K562 (cell line): ENCODE data around the gene TLX2. TPM values are rescaled to one million over a fixed set of nuclear protein-coding genes. Genes with fewer than 3 reads are reported as not detected.

Experiments
- AFF1 ChIP-seq, 2 experiments: fragments of 450-650 bp; IDR thresholded peaks; 2 replicates each; pipeline ENCODE4 v1.6.1; 2018; ENCODE audit warnings: mild to moderate bottlenecking in 2 of 2, low read depth in 1 of 2; ENCODE audit not compliant: partially characterized antibody in 2 of 2
- BCLAF1 ChIP-seq, 2 experiments: fragments of 450-650 bp in 1 of 2; IDR thresholded peaks; 2 replicates each; pipeline ENCODE4 v1.6.1; 2011 to 2017; ENCODE audit warnings: low read depth in 2 of 2, antibody characterized with exemption in 1 of 2, borderline replicate concordance in 1 of 2, low read length in 1 of 2, mild to moderate bottlenecking in 1 of 2, mixed read lengths in 1 of 2; ENCODE audit not compliant: control insufficient read depth in 1 of 2
- CBFA2T3 ChIP-seq: fragments of 450-650 bp; IDR thresholded peaks from 2 replicates; pipeline ENCODE4 v1.6.1; 2017
- CREM ChIP-seq: IDR thresholded peaks from 2 replicates; pipeline ENCODE4 v1.6.1; 2014; ENCODE audit warnings: antibody characterized with exemption, low read depth
- ELF4 ChIP-seq: fragments of 450-650 bp; formaldehyde crosslinking; IDR thresholded peaks from 2 replicates; pipeline ENCODE4 v1.4.0; 2022; ENCODE audit warnings: missing genetic modification characterization
- ELK1 ChIP-seq: sonication (generic); formaldehyde crosslinking; IDR thresholded peaks from 2 replicates; pipeline ENCODE4 v1.8.1; 2022; ENCODE audit warnings: missing genetic modification reagents
- EP300 ChIP-seq: IDR thresholded peaks from 2 replicates; pipeline ENCODE4 v1.6.1; 2012; ENCODE audit warnings: low read length, improper control_type of control experiment
- FUS ChIP-seq: fragments of 200-400 bp; formaldehyde crosslinking; optimal IDR thresholded peaks from 2 replicates; pipeline ENCODE3; 2017; ENCODE audit warnings: low read depth, low read length
- GATAD2B ChIP-seq: fragments of 450-650 bp; IDR thresholded peaks from 2 replicates; pipeline ENCODE4 v1.6.1; 2017; ENCODE audit warnings: mild to moderate bottlenecking, borderline replicate concordance
- MAX ChIP-seq: sonication (generic); formaldehyde crosslinking; IDR thresholded peaks from 2 replicates; pipeline ENCODE4 v1.9.0; 2022; ENCODE audit warnings: mild to moderate bottlenecking, missing genetic modification reagents
- MTF1 ChIP-seq: fragments of 250-450 bp; sonication (Bioruptor Pico); IDR thresholded peaks from 2 replicates; pipeline ENCODE4 v1.9.0; 2021; ENCODE audit warnings: moderate library complexity, mild to moderate bottlenecking, inconsistent platforms, borderline replicate concordance
- PATZ1 ChIP-seq: fragments of 250-450 bp; sonication (Bioruptor Pico); IDR thresholded peaks from 2 replicates; pipeline ENCODE4 v1.5.0; 2020; ENCODE audit warnings: mild to moderate bottlenecking, borderline replicate concordance
- SLC30A9 ChIP-seq: fragments of 250-450 bp; sonication (Bioruptor Pico); IDR thresholded peaks from 2 replicates; pipeline ENCODE4 v1.8.0; 2022; ENCODE audit warnings: mild to moderate bottlenecking, moderate library complexity
- TAF9B ChIP-seq: fragments of 450-650 bp; IDR thresholded peaks from 2 replicates; pipeline ENCODE4 v1.6.1; 2018; ENCODE audit warnings: mild to moderate bottlenecking; ENCODE audit not compliant: partially characterized antibody
- U2AF1 ChIP-seq: fragments of 200-400 bp; formaldehyde crosslinking; optimal IDR thresholded peaks from 2 replicates; pipeline ENCODE3; 2017; ENCODE audit warnings: mild to moderate bottlenecking, low read depth, low read length, moderate library complexity
- ZFX ChIP-seq: sonication (generic); formaldehyde crosslinking; IDR thresholded peaks from 2 replicates; pipeline ENCODE4 v1.8.0; 2022; ENCODE audit warnings: mild to moderate bottlenecking, missing genetic modification reagents, moderate library complexity
- polyA plus RNA-seq, 8 experiments: library from polyadenylated mRNA; depleted of rRNA in 4 of 8; stranded (reverse) in 5 of 8; unstranded in 3 of 8; fragments of >200 nt; fragmentation: Nextera tagmentation in 2 of 8; fragmentation: Illumina TruSeq in 1 of 8; extraction: Ambion mirVana in 2 of 8; extraction: Trizol in 1 of 8; gene quantifications; 2 replicates each; pipeline versions ENCODE4 v1.2.1 to v1.2.3, GENCODE V29; 2011 to 2014; ENCODE audit warnings: inconsistent platforms in 1 of 8, missing spikeins in 1 of 8
- total RNA-seq, 7 experiments: library from RNA; depleted of rRNA in 6 of 7; stranded (reverse); fragments of >200 nt in 6 of 7; fragmentation: Illumina TruSeq in 2 of 7; extraction: Trizol in 2 of 7; gene quantifications; 2 replicates each; pipeline versions ENCODE4 v1.2.1 to v1.2.3, GENCODE V29; 2011 to 2021; ENCODE audit warnings: low replicate concordance in 1 of 7

Gene TLX2
- total and polyA plus RNA-seq, 9 of the 15 experiments (the other 6 are each of a cell fraction or from before 2014, with no cell fraction given): not detected

- TF ChIP-seq ELF4 (CRISPR knock-in tag) (no peak), FUS (no peak), ZFX (CRISPR knock-in tag) (no peak), BCLAF1 (IDR thresholded peaks at IDR 0.05; ENCODE audit: borderline replicate concordance in 1 of 2, control insufficient read depth in 1 of 2, low read depth in 2 of 2, low read length in 1 of 2) (no peak), TAF9B (no peak), CREM (no peak; the same call in 1 of the 2 replicates), GATAD2B (no peak), EP300 (no peak), PATZ1 (CRISPR knock-in tag) (no peak), AFF1 (IDR thresholded peaks at IDR 0.05; ENCODE audit: low read depth in 1 of 2, partially characterized antibody in 2 of 2) (no peak), ELK1 (no peak), MAX (CRISPR knock-in tag) (no peak), U2AF1 (no peak), SLC30A9 (CRISPR knock-in tag) (no peak), MTF1 (CRISPR knock-in tag) (no peak), CBFA2T3 (no peak)
These were observed 40.7 kb downstream of the TLX2 start (continued) for GRCh38 chr2:74554820-74555531.
